Fibroblast of the aortic adventitia (primary cell): ENCODE results near the gene RBBP7. TPM values are rescaled to one million over a fixed set of nuclear protein-coding genes. Genes with fewer than 3 reads are reported as not detected.

Experiments used
- DNase-seq: peaks from one replicate; pipeline ENCODE4 v3.0.0-alpha.2; 2010; ENCODE audit warnings: low read depth
- H3K4me3 ChIP-seq: 2 replicates; pipeline ENCODE4 v1.5.1; 2011; ENCODE audit warnings: low read depth, mild to moderate bottlenecking, control low read depth, low read length, moderate library complexity
- CTCF ChIP-seq: IDR thresholded peaks from 2 replicates; pipeline ENCODE4 v1.5.1; 2011; ENCODE audit warnings: mild to moderate bottlenecking, low read length, control low read depth, inconsistent platforms; ENCODE audit not compliant: insufficient read depth
- total RNA-seq: library from RNA; depleted of rRNA; stranded (reverse); fragments of >200 nt; gene quantifications from 2 replicates; pipeline ENCODE4 v1.2.3, GENCODE V29; 2012; ENCODE audit warnings: low replicate concordance

RBBP7 gene
- total RNA-seq, 1 donor: 120 TPM

- H3K4me3 ChIP-seq: no peak overlapping the region
- no peak for TF ChIP-seq CTCF
- no peak for DNase-seq
Observed at GRCh38 chrX:16814597-16814996, 55.6 kb downstream of the RBBP7 start.

GRCh38 chrX:16807976-16808542, 62.1 kb downstream of the RBBP7 start:
- peak; percentile 70 for DNase-seq
- H3K4me3 ChIP-seq: peak overlapping the region; percentile 53
- no peak for TF ChIP-seq CTCF

GRCh38 chrX:16807548-16807947, 62.6 kb downstream of the RBBP7 start:
- H3K4me3 ChIP-seq: no peak overlapping the region
- TF ChIP-seq CTCF: peak; percentile 20
- peak; percentile 12 for DNase-seq

- TF ChIP-seq CTCF: no peak
Observed at GRCh38 chrX:16804923-16805464, 65.2 kb downstream of the RBBP7 start.

DNA sequence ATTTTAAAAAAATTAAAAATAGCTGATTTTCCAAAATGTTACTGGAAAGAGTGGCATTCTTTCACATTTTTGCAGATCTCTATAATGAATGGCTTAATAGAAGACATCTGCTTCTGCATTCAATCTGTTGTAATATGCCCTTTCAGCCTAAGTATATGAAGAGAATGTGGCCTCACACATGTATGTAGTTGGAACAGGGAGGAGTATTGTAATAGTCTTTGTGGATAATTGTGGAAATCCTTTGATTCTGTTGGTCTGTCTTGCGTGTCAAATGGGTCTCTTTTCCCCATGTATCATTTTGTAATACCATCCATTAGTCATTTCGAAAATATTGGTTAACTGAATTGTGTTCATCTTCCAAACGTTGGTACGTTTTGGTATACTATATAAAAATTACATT, 72.3 kb downstream of the RBBP7 start:
- H3K4me3 ChIP-seq: no peak overlapping the region
- DNase-seq: no peak
- TF ChIP-seq CTCF: no peak

More at GRCh38 chrX:16804923-16805464, 65.2 kb downstream of the RBBP7 start:
- H3K4me3 ChIP-seq: no peak overlapping the region
- no peak for DNase-seq

DNA sequence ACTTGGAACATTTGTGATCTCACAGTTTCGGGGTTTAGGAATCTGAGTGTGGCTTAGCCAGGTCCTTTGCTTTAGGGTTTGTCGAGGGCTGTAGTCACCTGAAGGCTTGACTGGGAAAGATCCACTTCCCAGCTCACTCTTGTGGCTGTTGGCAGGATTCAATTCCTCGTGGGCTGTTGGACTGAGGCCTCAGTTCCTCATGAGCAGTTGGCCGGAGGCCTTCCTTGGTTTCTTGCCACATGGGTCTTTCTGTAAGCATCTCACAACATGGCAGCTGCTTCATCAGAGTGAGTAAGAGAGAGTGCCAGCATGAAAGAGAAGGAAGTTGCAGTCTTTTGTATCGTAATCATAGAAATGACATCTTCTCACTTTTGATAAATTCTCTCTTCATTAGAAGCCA, 72.8 kb downstream of the RBBP7 start:
- H3K4me3 ChIP-seq: no peak overlapping the region
- TF ChIP-seq CTCF: no peak
- peak; percentile 79 for DNase-seq

- TF ChIP-seq CTCF: no peak
- no peak for DNase-seq
- H3K4me3 ChIP-seq: no peak overlapping the region
Observed at GRCh38 chrX:16796298-16796697, 73.9 kb downstream of the RBBP7 start.
